ENCODE data around the gene CILP2. TPM values are rescaled to one million over a fixed set of nuclear protein-coding genes. Genes with fewer than 3 reads are reported as not detected.
A peak's percentile ranks its signal among the peaks of the same experiment; 100 is the strongest.

CILP2 gene
- total RNA-seq, 1 donor from 2014 or later: 0.82 TPM

- DNase-seq (ENCODE audit: low spot score in 2 of 2) (peak in 1 of 2 donors; percentile 17), FAIRE-seq (no peak)
Measured at GRCh38 chr19:19541616-19542015, 3.6 kb downstream of the CILP2 start.

DNA sequence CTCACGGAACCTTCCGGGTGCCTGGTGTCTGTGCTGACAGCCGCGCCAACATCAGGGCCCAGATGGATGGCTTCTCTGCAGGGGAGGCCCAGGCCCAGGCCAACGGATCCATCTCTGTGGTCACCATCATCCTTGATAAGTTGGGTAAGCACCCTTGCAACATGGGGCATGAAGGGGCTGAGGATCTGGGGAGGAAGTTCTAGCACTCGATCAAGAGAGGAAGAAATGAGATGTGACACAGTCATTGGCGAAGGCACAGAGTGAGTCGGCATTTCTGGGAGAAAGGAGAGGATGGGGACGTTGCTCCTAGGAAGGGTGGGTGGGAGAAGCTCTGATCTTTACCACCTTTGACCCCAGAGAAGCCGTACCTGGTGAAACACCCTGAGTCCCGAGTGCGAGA lies 4.4 kb downstream of the CILP2 start:
- no peak for FAIRE-seq

GRCh38 chr19:19543101-19543500 lies 5.0 kb downstream of the CILP2 start:
- no peak for FAIRE-seq
- no peak for DNase-seq (ENCODE audit: low spot score in 2 of 2)

More for the DNA sequence above, 4.4 kb downstream of the CILP2 start:
- DNase-seq (ENCODE audit: low spot score in 2 of 2): no peak

GRCh38 chr19:19543640-19544039 lies 5.6 kb downstream of the CILP2 start:
- no peak for DNase-seq (ENCODE audit: low spot score in 2 of 2)
- FAIRE-seq: no peak

DNA sequence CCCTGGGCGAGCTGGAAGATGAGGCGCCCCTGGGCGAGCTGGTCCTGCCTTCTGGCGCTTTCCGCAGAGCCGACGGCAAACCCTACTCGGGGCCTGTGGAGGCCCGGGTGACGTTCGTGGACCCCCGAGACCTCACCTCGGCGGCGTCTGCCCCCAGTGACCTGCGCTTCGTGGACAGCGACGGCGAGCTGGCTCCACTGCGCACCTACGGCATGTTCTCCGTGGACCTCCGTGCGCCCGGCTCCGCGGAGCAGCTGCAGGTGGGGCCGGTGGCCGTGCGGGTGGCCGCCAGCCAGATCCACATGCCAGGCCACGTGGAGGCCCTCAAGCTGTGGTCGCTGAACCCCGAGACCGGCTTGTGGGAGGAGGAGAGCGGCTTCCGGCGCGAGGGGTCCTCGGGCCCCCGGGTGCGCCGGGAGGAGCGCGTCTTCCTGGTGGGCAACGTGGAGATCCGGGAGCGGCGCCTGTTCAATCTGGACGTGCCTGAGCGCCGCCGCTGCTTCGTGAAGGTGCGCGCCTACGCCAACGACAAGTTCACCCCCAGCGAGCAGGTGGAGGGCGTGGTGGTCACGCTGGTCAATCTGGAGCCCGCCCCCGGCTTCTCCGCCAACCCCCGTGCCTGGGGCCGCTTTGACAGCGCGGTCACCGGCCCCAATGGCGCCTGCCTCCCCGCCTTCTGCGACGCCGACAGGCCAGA lies 6.3 kb downstream of the CILP2 start:
- DNase-seq (ENCODE audit: low spot score in 2 of 2) (no peak), FAIRE-seq (no peak)

- no peak for DNase-seq (ENCODE audit: low spot score in 2 of 2)
- no peak for FAIRE-seq
Measured at GRCh38 chr19:19544954-19545591, 7.0 kb downstream of the CILP2 start.

GRCh38 chr19:19545707-19546106 lies 7.6 kb downstream of the CILP2 start:
- no peak for FAIRE-seq

GRCh38 chr19:19546751-19547162 lies 8.7 kb downstream of the CILP2 start:
- DNase-seq (ENCODE audit: low spot score in 2 of 2) (peak in 1 of 2 donors; percentile 25), FAIRE-seq (no peak)

More at GRCh38 chr19:19545707-19546106, 7.6 kb downstream of the CILP2 start:
- no peak for DNase-seq (ENCODE audit: low spot score in 2 of 2)

GRCh38 chr19:19547674-19548336 lies 9.7 kb downstream of the CILP2 start:
- FAIRE-seq: no peak

DNA sequence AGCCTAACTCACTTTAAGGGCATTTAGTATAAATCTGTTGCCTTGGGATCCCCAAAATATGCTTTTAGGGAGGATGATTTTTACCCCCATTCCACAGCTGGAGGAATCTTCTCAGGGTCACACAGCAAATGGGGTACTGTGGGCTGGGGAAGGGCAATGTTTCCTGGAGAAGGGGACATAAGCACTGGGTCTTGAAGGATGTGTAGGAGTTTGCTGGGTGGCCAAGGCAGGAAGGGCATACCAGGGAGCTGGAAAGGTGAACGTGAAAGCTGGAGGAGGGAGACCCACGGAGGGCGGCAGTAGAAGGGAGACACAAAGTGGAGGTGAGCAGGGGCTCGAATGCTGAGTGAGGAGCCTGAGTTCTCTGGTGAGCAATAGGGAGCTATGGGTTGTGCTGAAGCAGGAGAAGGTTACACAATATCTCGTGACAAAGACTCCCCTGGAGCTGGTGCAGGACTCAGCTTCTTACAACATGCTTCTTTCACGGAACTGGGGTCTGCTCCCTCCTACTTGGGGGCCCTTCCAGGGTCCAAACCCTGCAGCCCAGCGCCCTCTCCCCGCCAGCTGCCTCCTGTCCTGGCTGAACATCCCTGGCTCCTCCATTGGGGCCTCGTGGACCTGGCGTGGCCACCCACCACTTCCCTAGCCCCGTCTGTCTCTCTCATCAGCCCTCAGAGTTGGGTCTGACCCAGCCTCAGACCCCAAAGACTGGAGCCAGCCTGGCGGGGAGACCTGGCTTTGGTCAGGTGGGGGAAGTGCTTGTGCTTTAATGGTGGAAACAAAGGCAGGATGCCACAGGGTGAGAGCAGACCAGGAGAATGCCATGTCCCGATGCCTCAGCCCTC lies 11.1 kb downstream of the CILP2 start:
- FAIRE-seq: no peak
- no peak for DNase-seq (ENCODE audit: low spot score in 2 of 2)

More at GRCh38 chr19:19547674-19548336, 9.7 kb downstream of the CILP2 start:
- DNase-seq (ENCODE audit: low spot score in 2 of 2): no peak

GRCh38 chr19:19549804-19550464 lies 11.9 kb downstream of the CILP2 start:
- FAIRE-seq (no peak), DNase-seq (ENCODE audit: low spot score in 2 of 2) (no peak)

DNA sequence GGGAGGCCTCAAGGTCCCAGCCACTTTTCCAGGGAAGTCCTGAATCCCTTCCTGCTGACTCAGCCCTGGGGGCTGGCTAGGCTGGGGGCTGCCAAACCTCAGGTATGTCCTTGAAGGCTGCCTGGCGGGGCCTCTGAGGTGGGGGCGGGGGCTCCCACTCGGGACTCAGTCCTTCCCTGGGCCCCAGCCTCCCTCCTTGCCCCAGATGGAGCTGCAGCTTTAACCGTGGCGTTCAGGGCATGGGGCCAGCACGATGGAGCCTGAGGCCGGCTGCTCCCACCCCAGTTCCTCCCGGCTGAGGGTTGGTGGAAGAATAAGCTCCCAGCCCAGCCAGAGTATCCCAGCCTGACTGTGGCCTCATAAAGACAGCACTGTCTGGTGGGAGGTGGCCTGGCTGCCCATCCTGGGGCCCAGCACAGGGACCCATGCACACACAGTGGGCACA lies 12.4 kb downstream of the CILP2 start:
- no peak for FAIRE-seq
- DNase-seq (ENCODE audit: low spot score in 2 of 2): no peak

GRCh38 chr19:19550972-19551852 lies 13.1 kb downstream of the CILP2 start:
- DNase-seq (ENCODE audit: low spot score in 2 of 2) (no peak), FAIRE-seq (no peak)

GRCh38 chr19:19551853-19552192 lies 13.8 kb downstream of the CILP2 start:
- FAIRE-seq: no peak
- DNase-seq (ENCODE audit: low spot score in 2 of 2): no peak

DNA sequence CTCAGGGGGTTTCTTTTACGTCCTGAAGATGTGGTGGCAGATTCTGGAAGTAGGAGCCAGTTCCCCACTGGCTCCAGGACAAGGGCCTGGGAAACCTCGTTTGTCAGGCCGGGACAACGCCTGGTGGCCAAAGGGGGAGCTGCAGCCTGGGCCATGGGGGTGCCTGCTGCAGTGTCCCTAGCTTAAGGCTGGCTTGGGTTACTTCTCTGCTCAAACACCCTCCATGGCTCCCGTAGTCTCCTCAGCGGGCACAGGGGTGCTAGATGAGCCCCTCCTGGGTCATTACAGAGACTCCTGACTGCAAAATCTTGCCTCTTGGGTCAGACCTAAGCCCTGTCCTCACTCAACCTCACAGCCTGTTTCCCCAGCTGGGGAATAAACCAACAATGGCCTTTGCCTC lies 14.7 kb downstream of the CILP2 start:
- DNase-seq (ENCODE audit: low spot score in 2 of 2): no peak

GRCh38 chr19:19553670-19554069 lies 15.6 kb downstream of the CILP2 start:
- FAIRE-seq (no peak), DNase-seq (ENCODE audit: low spot score in 2 of 2) (no peak)

More for the DNA sequence above, 14.7 kb downstream of the CILP2 start:
- FAIRE-seq: no peak

- DNase-seq (ENCODE audit: low spot score in 2 of 2): peak; percentile 26 to 63
- FAIRE-seq: no peak
Measured at GRCh38 chr19:19554074-19555023, 16.3 kb downstream of the CILP2 start.

DNA sequence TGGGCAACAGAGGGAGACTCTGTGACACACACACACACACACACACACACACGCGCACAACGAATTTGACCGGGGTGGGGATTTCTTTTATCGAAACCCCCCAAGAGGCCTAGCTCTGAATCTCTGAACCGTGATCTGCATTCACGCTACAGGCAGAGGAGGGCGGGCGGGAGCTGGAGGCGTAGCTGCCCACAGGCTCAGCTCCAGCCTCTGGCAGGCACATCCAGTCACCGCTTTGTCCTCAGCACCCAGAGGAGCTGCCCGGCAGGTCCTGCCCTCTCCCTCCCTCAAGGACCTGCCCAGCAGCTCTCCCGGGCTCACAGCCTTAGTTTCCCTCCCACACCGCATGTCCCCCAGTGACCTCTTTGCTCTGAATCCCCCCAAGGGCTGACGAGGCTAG lies 20.0 kb downstream of the CILP2 start:
- no peak for FAIRE-seq
- DNase-seq (ENCODE audit: low spot score in 2 of 2): no peak

Measured in frontal cortex (tissue), 4 donors.